ENCODE data around the gene NDRG3.
A peak's percentile ranks its signal among the peaks of the same experiment; 100 is the strongest.
"Not testable (repeated sequence)": the region's sequence is repeated elsewhere in the genome, so short reads cannot be mapped to it uniquely, and the experiment has no call there.

The NDRG3 gene

GRCh38 chr20:36760647-36761046 is 14.8 kb upstream of the NDRG3 start:
- DNase-seq (ENCODE audit: low spot score), result no peak

GRCh38 chr20:36758276-36758675 is 12.4 kb upstream of the NDRG3 start:
- DNase-seq (ENCODE audit: low spot score), result no peak

- DNase-seq (ENCODE audit: low spot score), result no peak
Measured at GRCh38 chr20:36756496-36756895, 10.6 kb upstream of the NDRG3 start.

- DNase-seq (ENCODE audit: low spot score), result peak; percentile 78
Measured at GRCh38 chr20:36754656-36755222, 8.8 kb upstream of the NDRG3 start.

GRCh38 chr20:36752582-36752981 is 6.7 kb upstream of the NDRG3 start:
- DNase-seq (ENCODE audit: low spot score), result no peak

GRCh38 chr20:36745234-36745926 is 510 bp downstream of the NDRG3 start:
- no peak for DNase-seq (ENCODE audit: low spot score)

GRCh38 chr20:36744764-36745191 is 1.1 kb downstream of the NDRG3 start:
- DNase-seq (ENCODE audit: low spot score), result peak; percentile 39

- no peak for DNase-seq (ENCODE audit: low spot score)
Measured at GRCh38 chr20:36744243-36744642, 1.6 kb downstream of the NDRG3 start.

- no peak for DNase-seq (ENCODE audit: low spot score)
Measured at GRCh38 chr20:36742558-36742957, 3.3 kb downstream of the NDRG3 start.

GRCh38 chr20:36741072-36741471 is 4.8 kb downstream of the NDRG3 start:
- DNase-seq (ENCODE audit: low spot score), result no peak

- no peak for DNase-seq (ENCODE audit: low spot score)
Measured at GRCh38 chr20:36737183-36737499, 8.7 kb downstream of the NDRG3 start.

- DNase-seq (ENCODE audit: low spot score), result no peak
Measured at GRCh38 chr20:36736451-36737182, 9.3 kb downstream of the NDRG3 start.

GRCh38 chr20:36732456-36732855 is 13.4 kb downstream of the NDRG3 start:
- DNase-seq (ENCODE audit: low spot score), result no peak

GRCh38 chr20:36728986-36729385 is 16.9 kb downstream of the NDRG3 start:
- DNase-seq (ENCODE audit: low spot score), result peak; percentile 42

- no peak for DNase-seq (ENCODE audit: low spot score)
Measured at GRCh38 chr20:36726168-36726567, 19.7 kb downstream of the NDRG3 start.

- no peak for DNase-seq (ENCODE audit: low spot score)
Measured at GRCh38 chr20:36720510-36720909, 25.4 kb downstream of the NDRG3 start.

GRCh38 chr20:36717657-36718056 is 28.2 kb downstream of the NDRG3 start:
- no peak for DNase-seq (ENCODE audit: low spot score)

GRCh38 chr20:36717021-36717420 is 28.9 kb downstream of the NDRG3 start:
- DNase-seq (ENCODE audit: low spot score), result no peak

GRCh38 chr20:36712775-36713174 is 33.1 kb downstream of the NDRG3 start:
- DNase-seq (ENCODE audit: low spot score), result no peak

- DNase-seq (ENCODE audit: low spot score), result no peak
Measured at GRCh38 chr20:36709126-36709525, 36.8 kb downstream of the NDRG3 start.

GRCh38 chr20:36703530-36703929 is 42.4 kb downstream of the NDRG3 start:
- no peak for DNase-seq (ENCODE audit: low spot score)

- no peak for DNase-seq (ENCODE audit: low spot score)
Measured at GRCh38 chr20:36700438-36700837, 45.5 kb downstream of the NDRG3 start.

- not testable (repeated sequence) for DNase-seq (ENCODE audit: low spot score)
Measured at GRCh38 chr20:36695467-36695866, 50.4 kb downstream of the NDRG3 start.

Measured in iPS-NIHi11 (cell line).